Astrocyte of the spinal cord (primary cell): ENCODE data around the gene UNC5C.
"Not testable (repeated sequence)": the region's sequence is repeated elsewhere in the genome, so short reads cannot be mapped to it uniquely, and the experiment has no call there.

Experiments used
- DNase-seq: peaks from one replicate; pipeline ENCODE4 v3.0.0; 2011; ENCODE audit warnings: low read depth, low spot score
- H3K4me3 ChIP-seq: 2 replicates; pipeline ENCODE4 v1.5.1; 2011; ENCODE audit warnings: low read depth, mild to moderate bottlenecking, low read length, moderate library complexity
- in situ Hi-C: cut with HindIII; loops from 2 replicates; pipeline ENCODE4 v1.10.0; 2017; ENCODE audit warnings: low sequenced_read_pairs
- TF ChIP-seq, protein P1 (sequence below): IDR thresholded peaks from 2 replicates; pipeline ENCODE4 v1.5.1; 2012; ENCODE audit warnings: low read depth, mild to moderate bottlenecking, low read length, inconsistent platforms

The UNC5C gene

DNA sequence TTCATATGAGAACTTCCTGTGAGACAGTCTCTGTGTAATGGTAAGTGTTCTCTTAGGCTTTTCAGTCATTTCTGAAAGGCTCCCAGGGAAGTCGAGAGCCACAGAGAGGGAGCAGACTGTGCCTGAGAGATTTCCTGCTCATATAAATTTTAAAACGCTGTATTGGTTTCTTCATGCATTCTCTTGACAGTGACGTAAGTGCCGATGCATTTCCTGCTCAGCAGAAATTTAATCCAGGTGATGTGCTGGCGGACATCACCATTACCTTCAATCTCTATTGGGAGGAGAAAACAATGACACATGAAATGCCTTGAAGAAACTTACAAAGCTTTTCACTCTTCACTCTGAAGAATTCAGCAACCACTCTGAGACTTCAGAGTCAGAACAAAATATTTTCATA is 407.4 kb downstream of the UNC5C start:
- in situ Hi-C loops: no loop called here
- TF ChIP-seq, protein P1, sequence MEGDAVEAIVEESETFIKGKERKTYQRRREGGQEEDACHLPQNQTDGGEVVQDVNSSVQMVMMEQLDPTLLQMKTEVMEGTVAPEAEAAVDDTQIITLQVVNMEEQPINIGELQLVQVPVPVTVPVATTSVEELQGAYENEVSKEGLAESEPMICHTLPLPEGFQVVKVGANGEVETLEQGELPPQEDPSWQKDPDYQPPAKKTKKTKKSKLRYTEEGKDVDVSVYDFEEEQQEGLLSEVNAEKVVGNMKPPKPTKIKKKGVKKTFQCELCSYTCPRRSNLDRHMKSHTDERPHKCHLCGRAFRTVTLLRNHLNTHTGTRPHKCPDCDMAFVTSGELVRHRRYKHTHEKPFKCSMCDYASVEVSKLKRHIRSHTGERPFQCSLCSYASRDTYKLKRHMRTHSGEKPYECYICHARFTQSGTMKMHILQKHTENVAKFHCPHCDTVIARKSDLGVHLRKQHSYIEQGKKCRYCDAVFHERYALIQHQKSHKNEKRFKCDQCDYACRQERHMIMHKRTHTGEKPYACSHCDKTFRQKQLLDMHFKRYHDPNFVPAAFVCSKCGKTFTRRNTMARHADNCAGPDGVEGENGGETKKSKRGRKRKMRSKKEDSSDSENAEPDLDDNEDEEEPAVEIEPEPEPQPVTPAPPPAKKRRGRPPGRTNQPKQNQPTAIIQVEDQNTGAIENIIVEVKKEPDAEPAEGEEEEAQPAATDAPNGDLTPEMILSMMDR: no peak
- no peak overlapping the region for H3K4me3 ChIP-seq
- no peak for DNase-seq

- in situ Hi-C loops, H3K4me3 ChIP-seq, DNase-seq: not testable (repeated sequence)
Measured at GRCh38 chr4:95139424-95139823, 409.3 kb downstream of the UNC5C start.

DNA sequence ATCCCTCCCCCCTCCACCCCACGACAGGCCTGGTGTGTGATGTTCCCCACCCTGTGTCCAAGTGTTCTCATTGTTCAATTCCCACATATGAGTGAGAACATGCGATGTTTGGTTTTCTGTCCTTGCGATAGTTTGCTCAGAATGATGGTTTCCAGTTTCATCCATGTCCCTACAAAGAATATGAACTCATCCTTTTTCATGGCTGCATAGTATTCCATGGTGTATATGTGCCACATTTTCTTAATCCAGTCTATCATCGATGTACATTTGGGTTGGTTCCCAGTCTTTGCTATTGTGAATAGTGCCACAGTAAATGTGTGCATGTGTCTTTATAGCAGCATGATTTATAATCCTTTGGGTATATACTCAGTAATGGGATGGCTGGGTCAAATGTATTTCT is 414.8 kb downstream of the UNC5C start:
- in situ Hi-C loops, DNase-seq, H3K4me3 ChIP-seq: not testable (repeated sequence)

- peak overlapping the region; percentile 4 for H3K4me3 ChIP-seq
- in situ Hi-C loops: no loop called here
- peak; percentile 99 for DNase-seq
- TF ChIP-seq, protein P1: no peak
Measured at GRCh38 chr4:95129821-95130311, 418.9 kb downstream of the UNC5C start.

- in situ Hi-C loops: no loop called here
- TF ChIP-seq, protein P1: no peak
- H3K4me3 ChIP-seq: no peak overlapping the region
- DNase-seq: peak; percentile 76
Measured at GRCh38 chr4:95129031-95129430, 419.7 kb downstream of the UNC5C start.

GRCh38 chr4:95124906-95125504 is 423.8 kb downstream of the UNC5C start:
- TF ChIP-seq, protein P1: peak; percentile 62
- DNase-seq: peak; percentile 81
- in situ Hi-C loops: no loop called here
- no peak overlapping the region for H3K4me3 ChIP-seq

- in situ Hi-C loops: no loop called here
- no peak overlapping the region for H3K4me3 ChIP-seq
- TF ChIP-seq, protein P1: no peak
- DNase-seq: no peak
Measured at GRCh38 chr4:95122001-95122400, 426.8 kb downstream of the UNC5C start.

- DNase-seq: no peak
- TF ChIP-seq, protein P1: no peak
- in situ Hi-C loops: no loop called here
- no peak overlapping the region for H3K4me3 ChIP-seq
Measured at GRCh38 chr4:95120456-95120855, 428.3 kb downstream of the UNC5C start.
